HG03571 (cell line): ENCODE data around the gene TUNAR.

ENCODE experiments used
- ATAC-seq: cut with Tn5 transposase; IDR thresholded peaks from one replicate; pipeline ENCODE4 v1.9.1; 2021; ENCODE audit not compliant: unreplicated experiment

The TUNAR gene

GRCh38 chr14:95871531-95871930 lies 5.1 kb upstream of the TUNAR start:
- no peak for ATAC-seq

GRCh38 chr14:95872777-95873176 lies 3.9 kb upstream of the TUNAR start:
- ATAC-seq: no peak

GRCh38 chr14:95875831-95876760 lies 536 bp upstream of the TUNAR start:
- no peak for ATAC-seq

- no peak for ATAC-seq
These were observed 1.0 kb downstream of the TUNAR start for GRCh38 chr14:95877633-95878032.

- ATAC-seq: no peak
These were observed 7.7 kb downstream of the TUNAR start for GRCh38 chr14:95884377-95884776.

GRCh38 chr14:95885278-95885677 lies 8.6 kb downstream of the TUNAR start:
- no peak for ATAC-seq

GRCh38 chr14:95885866-95886265 lies 9.2 kb downstream of the TUNAR start:
- no peak for ATAC-seq

- ATAC-seq: no peak
These were observed 9.9 kb downstream of the TUNAR start for GRCh38 chr14:95886366-95887056.

- ATAC-seq: no peak
These were observed 10.7 kb downstream of the TUNAR start for GRCh38 chr14:95887351-95887750.

- ATAC-seq: no peak
These were observed 12.8 kb downstream of the TUNAR start for GRCh38 chr14:95889236-95889979.

GRCh38 chr14:95891742-95892141 lies 15.1 kb downstream of the TUNAR start:
- ATAC-seq: no peak

GRCh38 chr14:95892142-95892541 lies 15.5 kb downstream of the TUNAR start:
- ATAC-seq: no peak

- ATAC-seq: no peak
These were observed 19.1 kb downstream of the TUNAR start for GRCh38 chr14:95895720-95896119.

- no peak for ATAC-seq
These were observed 20.0 kb downstream of the TUNAR start for GRCh38 chr14:95896498-95897135.

GRCh38 chr14:95897280-95897679 lies 20.6 kb downstream of the TUNAR start:
- ATAC-seq: no peak

- ATAC-seq: no peak
These were observed 24.4 kb downstream of the TUNAR start for GRCh38 chr14:95901054-95901453.

GRCh38 chr14:95902273-95902826 lies 25.7 kb downstream of the TUNAR start:
- ATAC-seq: no peak

- ATAC-seq: no peak
These were observed 26.5 kb downstream of the TUNAR start for GRCh38 chr14:95903165-95903564.

GRCh38 chr14:95903616-95904107 lies 27.0 kb downstream of the TUNAR start:
- ATAC-seq: no peak

GRCh38 chr14:95906591-95906990 lies 30.0 kb downstream of the TUNAR start:
- ATAC-seq: no peak

- ATAC-seq: no peak
These were observed 34.0 kb downstream of the TUNAR start for GRCh38 chr14:95910628-95911027.
